Epidermal melanocyte (primary cell): Measurements from ENCODE around the gene USP20.
A peak's percentile ranks its signal among the peaks of the same experiment; 100 is the strongest.
"Not testable (repeated sequence)": the region's sequence is repeated elsewhere in the genome, so short reads cannot be mapped to it uniquely, and the experiment has no call there.

Experiments
- DNase-seq: peaks from one replicate; pipeline ENCODE4 v3.0.0; 2011; ENCODE audit warnings: low spot score; ENCODE audit not compliant: insufficient read length

Gene USP20

DNA sequence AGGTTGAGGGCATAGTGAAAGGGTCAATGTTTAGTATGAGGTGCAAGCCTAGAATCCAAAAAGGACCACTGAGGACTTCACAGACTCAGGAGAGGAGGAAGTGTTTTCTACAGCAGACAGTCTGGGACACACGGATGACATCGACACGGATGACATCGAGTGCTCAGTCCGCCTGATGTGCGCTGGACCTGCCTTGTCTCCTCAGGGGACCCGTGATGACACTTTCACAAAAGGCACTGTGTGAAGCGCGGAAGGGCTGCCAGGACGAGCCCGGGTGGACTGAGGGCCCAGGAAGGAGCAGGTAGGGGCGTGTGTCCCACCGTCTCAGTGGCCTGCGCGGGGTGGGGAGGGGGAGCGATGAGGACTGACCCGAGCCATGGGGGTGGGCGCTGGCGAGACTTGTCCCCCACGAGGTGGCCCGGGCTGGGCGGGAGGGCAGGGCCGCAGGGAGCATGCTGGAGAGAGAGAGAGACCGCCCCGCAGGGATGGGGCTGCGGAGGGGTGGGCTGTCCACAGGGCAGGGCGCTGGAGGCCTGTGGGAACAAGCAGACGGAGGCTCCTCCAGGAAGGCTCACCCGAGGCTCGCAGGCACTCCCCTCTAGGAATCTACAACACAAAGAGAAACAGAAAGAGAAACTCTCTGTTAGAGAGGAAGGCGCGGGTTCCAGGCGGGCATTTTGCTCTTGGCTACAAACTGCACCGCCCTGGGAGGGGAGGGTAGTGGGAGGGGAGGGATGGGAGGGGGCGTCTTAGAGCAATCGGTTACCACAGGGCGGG lies 54.9 kb downstream of the USP20 start:
- DNase-seq = no peak

- DNase-seq = not testable (repeated sequence)
These were observed 55.6 kb downstream of the USP20 start for GRCh38 chr9:129890718-129891299.

- DNase-seq = no peak
These were observed 56.3 kb downstream of the USP20 start for GRCh38 chr9:129891569-129891968.

DNA sequence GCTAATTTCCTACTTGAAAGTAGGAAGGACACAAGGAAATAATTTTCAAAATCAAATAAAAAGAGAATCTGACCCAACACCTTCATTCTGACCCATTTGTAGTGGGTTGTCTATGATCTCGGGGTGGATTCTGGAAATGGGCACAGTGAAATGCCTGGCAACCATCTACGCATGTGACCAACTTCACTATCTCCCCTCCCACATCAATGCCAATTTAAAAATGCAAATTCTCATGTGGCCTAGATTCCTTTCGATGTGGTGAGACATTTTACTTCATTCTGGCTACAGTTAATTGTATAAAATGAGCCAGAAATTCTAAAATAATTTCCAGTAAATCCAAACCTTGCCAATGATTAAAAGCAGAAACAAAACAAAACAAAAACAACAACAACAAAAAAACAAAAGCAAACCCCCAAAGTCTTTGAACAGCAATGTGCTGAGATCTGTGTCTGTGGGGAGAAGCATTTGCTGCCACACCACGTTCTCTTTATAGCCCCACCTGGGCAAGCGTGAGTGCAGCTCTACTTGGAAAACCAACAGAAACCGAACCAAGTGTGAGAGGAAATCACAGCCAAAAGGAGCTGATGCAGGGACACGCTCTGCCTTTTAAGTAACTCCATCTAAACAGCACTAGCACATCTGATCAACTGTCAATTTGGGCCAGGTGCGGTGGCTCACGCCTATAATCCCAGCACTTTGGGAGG lies 59.0 kb downstream of the USP20 start:
- DNase-seq = no peak

- no peak for DNase-seq
These were observed 60.4 kb downstream of the USP20 start for GRCh38 chr9:129895376-129896268.

- DNase-seq = no peak
These were observed 62.0 kb downstream of the USP20 start for GRCh38 chr9:129897263-129897662.

- DNase-seq = no peak
These were observed 62.9 kb downstream of the USP20 start for GRCh38 chr9:129898185-129898584.

DNA sequence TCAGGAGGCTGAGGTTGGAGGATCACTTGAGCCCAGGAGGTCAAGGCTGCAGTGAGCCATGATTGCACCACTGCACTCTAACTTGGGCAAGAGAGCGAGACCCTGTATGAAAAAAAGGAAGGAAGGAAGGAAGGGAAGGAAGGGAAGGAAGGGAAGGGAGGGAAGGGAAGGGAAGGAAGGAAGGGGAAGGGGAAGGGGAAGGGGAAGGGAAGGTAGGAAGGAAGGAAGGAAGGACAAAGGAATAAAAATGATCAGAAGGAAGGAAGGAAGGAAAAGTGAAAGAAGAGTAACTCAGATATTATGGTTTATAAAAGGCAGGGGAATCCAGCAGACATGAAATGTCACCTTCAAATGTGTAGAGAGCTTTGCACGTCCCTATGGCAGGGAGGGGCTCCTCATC lies 64.4 kb downstream of the USP20 start:
- no peak for DNase-seq

GRCh38 chr9:129900263-129901027 lies 65.2 kb downstream of the USP20 start:
- no peak for DNase-seq

DNA sequence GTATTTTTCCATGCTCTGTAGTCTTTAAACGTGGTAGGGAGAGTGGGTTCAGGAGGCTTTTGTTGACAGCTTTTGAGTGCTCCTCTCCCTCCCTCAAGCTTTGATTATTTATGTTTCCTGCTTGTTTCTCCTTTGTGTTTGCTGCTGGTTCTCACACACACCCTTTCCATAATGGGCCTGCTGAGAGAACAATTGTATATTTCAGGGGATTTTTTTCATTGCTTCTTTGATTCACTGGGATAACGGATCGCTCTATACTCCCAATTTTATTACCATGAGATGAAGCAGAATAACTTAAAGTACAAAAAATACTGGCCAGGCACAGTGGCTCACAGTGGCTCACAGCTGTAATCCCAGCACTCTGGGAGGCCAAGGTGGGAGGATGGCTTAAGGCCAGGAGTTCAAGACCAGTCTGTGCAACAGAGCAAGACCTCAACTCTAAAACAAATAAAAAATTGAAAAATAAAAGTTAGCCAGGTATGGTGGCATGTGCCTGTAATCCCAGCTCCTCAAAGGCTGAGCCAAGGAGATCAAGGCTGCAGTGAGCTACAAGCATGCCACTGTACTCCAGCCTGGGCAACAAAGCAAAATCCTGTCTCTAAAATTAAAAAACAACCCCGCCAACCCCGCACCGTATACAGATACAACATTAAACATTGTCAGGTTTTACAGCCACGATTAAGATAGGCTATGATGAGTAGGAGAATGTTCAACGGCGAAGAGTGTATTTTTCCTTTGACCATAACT lies 66.9 kb downstream of the USP20 start:
- no peak for DNase-seq

DNA sequence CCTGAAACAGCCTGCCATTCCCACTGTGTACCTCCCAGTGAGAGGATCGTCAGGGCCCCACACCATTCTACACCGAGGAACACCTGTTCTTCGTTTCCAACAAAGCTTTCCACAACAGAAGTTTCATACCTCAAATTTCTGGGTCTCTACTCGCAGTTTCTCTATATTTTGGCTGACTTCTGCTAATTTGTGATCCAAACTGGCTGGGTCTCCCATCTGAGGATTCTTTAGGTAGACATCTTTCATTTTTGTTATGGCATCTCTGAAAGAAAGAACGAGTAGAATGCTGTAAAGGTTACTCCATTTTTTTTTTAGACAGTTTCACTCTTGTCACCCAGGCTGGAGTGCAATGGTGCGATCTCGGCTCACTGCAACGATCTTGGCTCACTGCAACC lies 67.5 kb downstream of the USP20 start:
- no peak for DNase-seq

DNA sequence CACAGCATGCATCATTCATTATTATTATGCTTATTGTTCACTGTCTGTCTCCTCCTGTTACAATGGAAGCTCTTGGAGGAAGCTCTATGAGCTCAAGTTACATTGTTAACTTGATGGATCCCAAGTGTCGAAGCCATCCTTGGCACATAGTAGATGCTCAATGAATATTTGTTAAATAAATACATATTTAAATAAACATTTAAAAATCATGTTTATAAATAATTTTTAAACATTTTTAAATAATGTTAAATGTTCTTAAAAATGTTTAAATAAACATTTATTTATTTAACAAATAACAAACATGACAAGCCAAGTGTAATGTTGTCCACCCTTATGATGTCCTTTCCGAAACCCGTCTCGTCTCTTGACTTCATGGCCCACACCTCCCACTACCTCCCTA lies 69.5 kb downstream of the USP20 start:
- no peak for DNase-seq

GRCh38 chr9:129906298-129906697 lies 71.0 kb downstream of the USP20 start:
- no peak for DNase-seq

DNA sequence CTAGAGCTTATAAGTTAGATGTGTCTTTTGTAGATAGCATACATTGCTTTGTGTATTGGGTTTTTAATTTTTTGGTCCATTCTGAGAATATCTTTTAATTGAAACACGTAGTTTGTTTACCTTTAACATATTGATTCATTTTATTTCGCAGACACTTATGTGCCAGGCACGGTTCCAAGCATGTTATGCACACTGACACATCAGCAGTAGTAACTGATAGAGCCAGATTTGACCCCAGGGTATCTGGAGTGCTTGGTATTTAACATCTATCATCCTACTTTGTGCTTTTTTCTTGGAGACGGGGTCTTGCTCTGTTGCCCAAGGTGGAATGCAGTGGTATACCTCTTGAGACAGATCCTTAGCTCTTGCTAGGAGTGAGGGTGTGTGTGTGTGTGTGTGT lies 71.9 kb downstream of the USP20 start:
- no peak for DNase-seq

DNA sequence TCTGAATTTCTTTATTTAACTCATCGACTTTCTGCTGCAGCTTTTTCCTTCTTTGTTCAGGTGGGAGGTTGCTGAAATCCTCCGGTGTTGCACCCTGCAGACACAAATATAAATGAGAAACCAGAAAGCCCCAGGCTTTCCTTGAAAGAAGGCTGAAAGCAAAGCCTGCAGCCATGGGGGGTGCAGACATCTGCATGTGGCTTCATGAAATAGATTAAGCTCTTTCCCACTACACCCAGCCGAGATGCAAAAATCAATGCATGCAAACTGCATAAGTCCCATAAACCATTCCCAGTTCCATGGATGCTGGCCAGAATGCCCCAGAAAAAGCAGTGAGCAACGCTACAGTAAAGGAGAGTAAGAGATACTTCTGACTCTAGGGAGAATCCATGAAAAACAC lies 73.6 kb downstream of the USP20 start:
- DNase-seq = no peak

DNA sequence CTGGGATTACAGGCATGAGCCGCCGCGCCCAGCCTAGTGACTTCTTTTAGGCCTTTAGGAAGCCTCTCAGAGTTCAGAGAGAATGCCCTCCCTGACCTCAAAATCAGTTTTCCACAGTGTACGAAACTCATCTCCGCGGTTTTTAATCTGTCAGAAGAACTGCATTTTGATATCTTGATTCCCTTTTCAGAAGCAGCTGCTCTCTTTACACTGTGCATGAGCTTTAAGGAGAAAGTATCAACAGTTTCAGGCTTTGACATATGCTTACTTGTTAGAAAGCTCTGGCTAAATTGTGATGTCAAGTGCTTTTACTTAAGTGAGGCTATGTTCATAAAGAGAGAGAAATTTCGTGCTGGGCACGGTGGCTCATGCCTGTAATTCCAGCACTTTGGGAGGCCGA lies 74.6 kb downstream of the USP20 start:
- no peak for DNase-seq

GRCh38 chr9:129910628-129911567 lies 75.6 kb downstream of the USP20 start:
- DNase-seq = peak; percentile 55

DNA sequence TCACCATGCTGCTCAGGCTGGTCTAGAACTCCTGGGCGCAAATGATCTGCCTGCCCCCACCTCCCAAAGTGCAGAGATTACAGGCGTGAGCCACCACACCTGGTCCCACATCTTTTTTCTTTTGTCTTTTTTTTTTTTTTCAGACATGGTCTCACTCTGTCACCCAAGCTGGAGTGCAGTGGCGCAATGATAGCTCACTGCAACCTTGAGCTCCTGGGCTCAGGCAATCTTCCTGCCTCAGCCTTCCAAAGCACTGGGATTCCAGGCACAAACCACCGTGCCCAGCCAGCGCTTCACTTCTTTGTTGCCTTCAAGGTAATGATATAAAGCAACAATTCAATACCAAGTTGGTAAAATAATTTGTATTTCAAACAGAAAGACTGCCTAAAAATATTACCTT lies 78.8 kb downstream of the USP20 start:
- DNase-seq = no peak

DNA sequence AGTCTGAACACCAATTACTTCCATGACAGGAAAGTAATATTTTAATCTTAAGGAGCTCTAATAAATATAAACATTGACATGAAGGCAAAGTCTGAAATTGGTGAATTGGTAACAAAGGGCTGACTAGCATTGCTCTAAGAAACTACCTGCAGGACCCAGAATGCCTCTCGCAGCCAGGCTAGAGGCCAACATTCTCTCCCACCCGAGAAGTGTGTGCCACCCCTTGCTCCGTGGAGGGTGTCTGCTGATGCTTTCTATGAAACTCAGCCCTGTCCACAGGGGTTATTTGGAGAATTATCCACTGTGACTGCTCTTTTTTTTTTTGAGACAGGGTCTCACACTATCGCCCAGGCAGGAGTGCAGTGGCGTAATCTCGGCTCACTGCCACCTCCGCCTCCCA lies 81.4 kb downstream of the USP20 start:
- DNase-seq = no peak
